GM12878 (cell line): ENCODE results near the gene XRCC4. TPM values are rescaled to one million over a fixed set of nuclear protein-coding genes. Genes with fewer than 3 reads are reported as not detected.

Experiments used
- ATAC-seq: fragments of 200-7000 bp; cut with Tn5 transposase; 3 replicates; pipeline ENCODE4 v1.9.1; 2020; ENCODE audit warnings: mild to moderate bottlenecking, moderate library complexity
- BruUV-seq: library from RNA; stranded (reverse); fragments of 400-500 nt; replicated peaks from 2 replicates; lab custom pipeline; 2021; lab: Mats Ljungman, UMichigan
- CTCF ChIA-PET: fragments of 300-600 bp; sonication (Branson Sonifier 250); formaldehyde crosslinking; extraction: SDS; loops from one replicate; lab custom pipeline; 2021; ENCODE audit warnings: inconsistent platforms; lab: Yijun Ruan, JAX
- POLR2A ChIA-PET: fragments of 350-600 bp; formaldehyde crosslinking; extraction: SDS; loops from one replicate; lab custom pipeline; 2021; ENCODE audit warnings: inconsistent platforms; lab: Charles Lee
- RAD21 ChIA-PET: fragments of 300-600 bp; sonication (Branson Sonifier 250); formaldehyde crosslinking; loops from one replicate; lab custom pipeline; 2023; ENCODE audit warnings: antibody characterized with exemption; ENCODE audit not compliant: unreplicated experiment; lab: Charles Lee
- SMC1A ChIA-PET: fragments of 300-600 bp; sonication (Branson Sonifier 250); formaldehyde crosslinking; loops from one replicate; lab custom pipeline; 2023; ENCODE audit not compliant: unreplicated experiment, uncharacterized antibody; lab: Charles Lee
- DNase-seq: peaks from one replicate; pipeline ENCODE4 v3.0.0-alpha.2; 2011; ENCODE audit warnings: low read depth, low spot score
- FAIRE-seq: peaks from 3 replicates; lab custom pipeline; 2011; peaks lifted over from hg19 to GRCh38; lab: Jason Lieb, UNC
- H2AFZ ChIP-seq: 2 replicates; pipeline ENCODE4 v1.6.0; 2011; ENCODE audit warnings: low read depth, low read length, control low read depth; ENCODE audit not compliant: control insufficient read depth
- H3K27ac ChIP-seq: 2 replicates; pipeline ENCODE4 v1.5.1; 2011; ENCODE audit warnings: control low read depth; ENCODE audit not compliant: control insufficient read depth, insufficient read depth
- H3K27me3 ChIP-seq, 2 experiments: replicated peaks in 1 of 2; 2 replicates each; pipeline versions ENCODE4 v1.6.0 to v1.6.1; 2011; ENCODE audit warnings: low read length in 1 of 2; ENCODE audit not compliant: control insufficient read depth in 2 of 2, insufficient read depth in 2 of 2
- H3K36me3 ChIP-seq, 2 experiments: 2 replicates each; pipeline ENCODE4 v1.5.1; 2011; ENCODE audit warnings: low read length in 1 of 2; ENCODE audit not compliant: control insufficient read depth in 2 of 2, insufficient read depth in 2 of 2
- H3K4me1 ChIP-seq: 2 replicates; pipeline ENCODE4 v1.6.1; 2011; ENCODE audit warnings: mild to moderate bottlenecking, low read length, moderate library complexity, mixed read lengths; ENCODE audit not compliant: control insufficient read depth, insufficient read depth
- H3K4me2 ChIP-seq: 2 replicates; pipeline ENCODE4 v1.6.0; 2011; ENCODE audit warnings: control low read depth; ENCODE audit not compliant: control insufficient read depth, insufficient read depth
- H3K4me3 ChIP-seq: fragments of 200-600 bp; sonication (generic); 2 replicates; pipeline ENCODE4 v1.5.1; 2016
- H3K79me2 ChIP-seq: 2 replicates; pipeline ENCODE4 v1.6.0; 2011; ENCODE audit warnings: low read length; ENCODE audit not compliant: control insufficient read depth, insufficient read depth
- H3K9ac ChIP-seq: 2 replicates; pipeline ENCODE4 v1.8.0; 2011; ENCODE audit warnings: low read length, control low read depth, mixed read lengths; ENCODE audit not compliant: control insufficient read depth, insufficient read depth
- H3K9me3 ChIP-seq: replicated peaks from 3 replicates; pipeline ENCODE4 v1.5.1; 2011; ENCODE audit warnings: mild to moderate bottlenecking, low read length; ENCODE audit not compliant: control insufficient read depth, insufficient read depth
- H4K20me1 ChIP-seq: 2 replicates; pipeline ENCODE4 v1.6.0; 2011; ENCODE audit not compliant: control insufficient read depth, insufficient read depth
- CUX1 ChIP-seq: IDR thresholded peaks from 2 replicates; pipeline ENCODE4 v1.6.1; 2012; ENCODE audit warnings: improper control_type of control experiment, low read depth, low read length; ENCODE audit not compliant: insufficient replicate concordance
- GABPA ChIP-seq: IDR thresholded peaks from 2 replicates; pipeline ENCODE4 v1.6.1; 2014; ENCODE audit warnings: antibody characterized with exemption, low read depth, mild to moderate bottlenecking, inconsistent platforms
- HSF1 ChIP-seq: fragments of 150-350 bp; IDR thresholded peaks from 2 replicates; pipeline ENCODE4 v1.6.1; 2014; ENCODE audit warnings: mild to moderate bottlenecking, low read depth, low read length
- IKZF2 ChIP-seq, 2 experiments: fragments of 450-650 bp; IDR thresholded peaks; 2 replicates each; pipeline ENCODE4 v1.6.1; 2017; ENCODE audit warnings: mild to moderate bottlenecking in 2 of 2, moderate library complexity in 2 of 2
- JUND ChIP-seq: IDR thresholded peaks from 2 replicates; pipeline ENCODE4 v1.6.1; 2012; ENCODE audit warnings: low read depth, mild to moderate bottlenecking, low read length, improper control_type of control experiment, moderate library complexity
- MYC ChIP-seq: IDR thresholded peaks from 2 replicates; pipeline ENCODE4 v1.6.1; 2011; ENCODE audit warnings: mild to moderate bottlenecking, low read length, moderate library complexity, inconsistent platforms; ENCODE audit not compliant: insufficient read depth, insufficient replicate concordance, insufficient read length, severe bottlenecking
- NFXL1 ChIP-seq: fragments of 450-650 bp; IDR thresholded peaks from 2 replicates; pipeline ENCODE4 v1.6.1; 2017; ENCODE audit warnings: antibody characterized with exemption, mild to moderate bottlenecking, borderline replicate concordance
- NR2F1 ChIP-seq: fragments of 450-650 bp; conservative IDR thresholded peaks from 2 replicates; pipeline ENCODE4 v1.6.1; 2017; ENCODE audit warnings: mild to moderate bottlenecking
- POLR2A ChIP-seq: IDR thresholded peaks from 2 replicates; pipeline ENCODE4 v1.6.1; 2011; ENCODE audit warnings: low read depth, mild to moderate bottlenecking, low read length
- RELA ChIP-seq: fragments of 450-650 bp; IDR thresholded peaks from 2 replicates; pipeline ENCODE4 v1.8.0; 2014; ENCODE audit warnings: borderline replicate concordance; ENCODE audit not compliant: partially characterized antibody
- SMC3 ChIP-seq: IDR thresholded peaks from 2 replicates; pipeline ENCODE4 v1.6.1; 2011; ENCODE audit warnings: low read length, improper control_type of control experiment, borderline replicate concordance
- SUZ12 ChIP-seq: fragments of 200-600 bp; sonication (generic); IDR thresholded peaks from one replicate; pipeline ENCODE4 v1.6.1; 2018; ENCODE audit warnings: antibody characterized with exemption, mild to moderate bottlenecking; ENCODE audit not compliant: unreplicated experiment
- WRNIP1 ChIP-seq: IDR thresholded peaks from 2 replicates; pipeline ENCODE4 v1.6.1; 2011; ENCODE audit warnings: low read depth, low read length, improper control_type of control experiment, borderline replicate concordance
- ZNF207 ChIP-seq: fragments of 450-650 bp; IDR thresholded peaks from 2 replicates; pipeline ENCODE4 v1.6.1; 2014; ENCODE audit warnings: antibody characterized with exemption, mild to moderate bottlenecking, borderline replicate concordance
- ZNF687 ChIP-seq: fragments of 450-650 bp; IDR thresholded peaks from 2 replicates; pipeline ENCODE4 v1.6.1; 2017; ENCODE audit warnings: mild to moderate bottlenecking, moderate library complexity
- WGBS: methylation state at CpG from one replicate; pipeline ENCODE4 v1.1.6; 2016; ENCODE audit warnings: low lambda C conversion rate; ENCODE audit not compliant: insufficient replicate concordance, insufficient coverage; ENCODE audit errors: missing lambda C conversion rate; 5-methylcytosine and 5-hydroxymethylcytosine counted together
- in situ Hi-C: fragments of 300-500 bp; cut with MboI; formaldehyde crosslinking; loops from 9 replicates; pipeline ENCODE4 v1.14.3; 2018; ENCODE audit warnings: mixed read lengths
- intact Hi-C: fragments of 100-400 bp; cut with micrococcal nuclease; formaldehyde crosslinking; loops from one replicate; pipeline ENCODE4 v1.14.2; 2022; ENCODE audit not compliant: unreplicated experiment
- polyA plus RNA-seq, 11 experiments: library from polyadenylated mRNA; depleted of rRNA in 4 of 11; unstranded in 6 of 11; stranded (reverse) in 5 of 11; fragments of >200 nt; fragmentation: Nextera tagmentation in 4 of 11; fragmentation: Illumina TruSeq in 1 of 11; extraction: Ambion mirVana in 4 of 11; extraction: Trizol in 1 of 11; gene quantifications; 1 replicate in 1 of 11; 2 replicates in 10 of 11; pipeline versions ENCODE4 v1.2.1 to v1.2.3, GENCODE V29; 2011 to 2016; ENCODE audit warnings: inconsistent platforms in 2 of 11, missing spikeins in 2 of 11, low read depth in 1 of 11
- total RNA-seq, 4 experiments: library from RNA; depleted of rRNA in 3 of 4; stranded (reverse); fragments of >200 nt in 3 of 4; fragmentation: Illumina TruSeq in 1 of 4; extraction: Trizol in 1 of 4; gene quantifications; 2 replicates each; pipeline versions ENCODE4 v1.2.1 to v1.2.3, GENCODE V29; 2013 to 2021

Gene XRCC4
- total and polyA plus RNA-seq, 10 of the 15 experiments (the other 5 are each of a cell fraction or from before 2014, with no cell fraction given): 12.1 to 53.6 (median 25.8) TPM

- 88% methylated on average over 7 of the region's 7 CpGs for WGBS
- H2AFZ ChIP-seq: no peak overlapping the region
- H3K4me1 ChIP-seq: no peaks in the 10 kb centered on the region
- ChIA-PET RAD21 (no interaction called here), POLR2A (no interaction called here), CTCF (interaction anchor here (0.7 kb wide), 1 partner anchor 9 kb away, joined by 3 read pairs; no protein-coding TSS in a partner anchor), SMC1A (no interaction called here)
- in situ Hi-C loops (no loop called here), intact Hi-C loops (no loop called here)
- no peaks in the 10 kb centered on the region for H3K9me3 ChIP-seq
- no peak overlapping the region for H3K27ac ChIP-seq
- no TSS peak for BruUV-seq
- H3K27me3 ChIP-seq: no peaks in the 10 kb centered on the region
- no peak for DNase-seq
- no peaks in the 10 kb centered on the region for H4K20me1 ChIP-seq
- H3K79me2 ChIP-seq: no peaks in the 10 kb centered on the region
- no peaks in the 10 kb centered on the region for H3K36me3 ChIP-seq
- H3K9ac ChIP-seq: no peak overlapping the region
- no peak for ATAC-seq
- H3K4me2 ChIP-seq: no peak overlapping the region
- no peak for FAIRE-seq
- H3K4me3 ChIP-seq: no peak overlapping the region
- TF ChIP-seq IKZF2 (IDR thresholded peaks at IDR 0.05): no peak
- no peak for TF ChIP-seq SMC3
- TF ChIP-seq MYC: no peak
- no peak for TF ChIP-seq CUX1
- TF ChIP-seq NR2F1: no peak
- no peak for TF ChIP-seq NFXL1
- no peak for TF ChIP-seq RELA
- TF ChIP-seq ZNF207: no peak
- TF ChIP-seq POLR2A: no peak
- no peak for TF ChIP-seq JUND
- no peak for TF ChIP-seq ZNF687
- no peak for TF ChIP-seq GABPA
- no peak for TF ChIP-seq WRNIP1
- TF ChIP-seq HSF1: no peak
- no peak for TF ChIP-seq SUZ12
Observed at GRCh38 chr5:83125560-83125959, 48.2 kb downstream of the XRCC4 start.
